Prostate gland (tissue), 2 donors: ENCODE measurements around the gene CANT1. TPM values are rescaled to one million over a fixed set of nuclear protein-coding genes. Genes with fewer than 3 reads are reported as not detected.

Experiments used
- DNase-seq: peaks from one replicate; pipeline ENCODE4 v3.0.0-alpha.2; 2019; ENCODE audit warnings: low spot score
- H3K27ac ChIP-seq, 2 donors: fragments of 200-600 bp; sonication (generic); 2 replicates each; pipeline ENCODE4 v1.5.1; 2017 to 2019
- H3K27me3 ChIP-seq: fragments of 200-600 bp; sonication (generic); replicated peaks from 2 replicates; pipeline ENCODE4 v1.5.1; 2019; ENCODE audit not compliant: insufficient read depth
- H3K36me3 ChIP-seq, 2 donors: fragments of 200-600 bp; sonication (generic); 1 replicate in 1 of 2; 2 replicates in 1 of 2; pipeline versions ENCODE4 v1.5.1 to v1.8.1; 2017 to 2019
- H3K4me1 ChIP-seq: fragments of 200-600 bp; sonication (generic); replicated peaks from 2 replicates; pipeline ENCODE4 v1.5.1; 2019
- H3K4me3 ChIP-seq, 2 donors: fragments of 200-600 bp; sonication (generic); 2 replicates each; pipeline ENCODE4 v1.5.1; 2017 to 2019
- H3K9me3 ChIP-seq: fragments of 200-600 bp; sonication (generic); 2 replicates; pipeline ENCODE4 v1.5.1; 2017
- POLR2A ChIP-seq: fragments of 450-650 bp; IDR thresholded peaks from one replicate; pipeline ENCODE4 v1.6.1; 2016; ENCODE audit warnings: antibody characterized with exemption, mild to moderate bottlenecking
- POLR2AphosphoS5 ChIP-seq: sonication (generic); formaldehyde crosslinking; IDR thresholded peaks from one replicate; pipeline ENCODE4 v1.6.1; 2017; ENCODE audit warnings: antibody characterized with exemption
- WGBS: methylation state at CpG from one replicate; pipeline ENCODE4 v1.1.5; 2018; 5-methylcytosine and 5-hydroxymethylcytosine counted together
- intact Hi-C: fragments of 100-400 bp; cut with DNase I; formaldehyde crosslinking; loops from one replicate; pipeline ENCODE4 v1.14.2; 2022
- total RNA-seq, 2 donors: library from RNA; depleted of rRNA; stranded (reverse); fragments of >200 nt; gene quantifications; one replicate each; pipeline ENCODE4 v1.1.0, GENCODE V29; 2016
- TF ChIP-seq, protein P1 (sequence below), 4 experiments: fragments of 200-600 bp in 2 of 4; fragments of 450-650 bp in 2 of 4; sonication (generic) in 2 of 4; IDR thresholded peaks; 1 replicate in 3 of 4; 2 replicates in 1 of 4; pipeline ENCODE4 v1.5.1; 2016 to 2019; ENCODE audit warnings: antibody characterized with exemption in 4 of 4, mild to moderate bottlenecking in 2 of 4, moderate library complexity in 2 of 4

CANT1 gene
- total RNA-seq, 2 donors from 2014 or later, result 89.7 to 201 TPM

DNA sequence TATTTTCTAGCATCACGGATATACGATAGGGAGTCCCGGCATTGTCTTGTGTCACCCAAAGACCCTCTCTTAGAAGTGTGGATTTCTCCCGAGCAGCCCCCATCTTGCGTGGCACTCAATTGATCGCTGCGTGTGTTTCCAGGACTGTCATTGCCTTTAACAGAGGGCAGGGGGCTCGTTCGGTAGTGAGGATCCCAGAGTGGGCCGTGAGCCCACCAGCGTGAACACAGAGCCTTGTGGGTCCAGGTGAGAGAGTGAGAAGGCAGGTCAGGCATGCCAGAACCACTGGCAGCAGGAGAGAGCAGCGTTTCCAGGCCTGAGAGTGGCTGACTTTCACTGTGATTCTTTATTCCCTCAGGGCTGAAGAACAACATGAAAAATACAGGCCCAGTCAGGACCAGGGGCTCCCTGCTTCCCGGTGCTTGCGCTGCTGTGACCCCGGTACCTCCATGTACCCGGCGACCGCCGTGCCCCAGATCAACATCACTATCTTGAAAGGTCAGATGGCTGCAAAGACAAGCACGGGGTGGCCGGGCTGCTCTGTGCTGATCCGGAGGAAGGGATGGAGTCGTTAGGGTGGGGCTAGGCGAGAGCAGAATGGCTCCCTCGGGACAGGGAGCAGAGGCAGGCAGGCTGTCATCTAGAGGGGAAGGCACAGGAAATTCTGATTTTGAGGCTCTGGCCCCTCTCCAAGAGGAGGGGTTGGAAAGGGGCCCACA, 36.8 kb upstream of the CANT1 start:
- WGBS, result 69% methylated on average over 25 of the region's 25 CpGs
- TF ChIP-seq POLR2AphosphoS5, result no peak
- TF ChIP-seq, protein P1, sequence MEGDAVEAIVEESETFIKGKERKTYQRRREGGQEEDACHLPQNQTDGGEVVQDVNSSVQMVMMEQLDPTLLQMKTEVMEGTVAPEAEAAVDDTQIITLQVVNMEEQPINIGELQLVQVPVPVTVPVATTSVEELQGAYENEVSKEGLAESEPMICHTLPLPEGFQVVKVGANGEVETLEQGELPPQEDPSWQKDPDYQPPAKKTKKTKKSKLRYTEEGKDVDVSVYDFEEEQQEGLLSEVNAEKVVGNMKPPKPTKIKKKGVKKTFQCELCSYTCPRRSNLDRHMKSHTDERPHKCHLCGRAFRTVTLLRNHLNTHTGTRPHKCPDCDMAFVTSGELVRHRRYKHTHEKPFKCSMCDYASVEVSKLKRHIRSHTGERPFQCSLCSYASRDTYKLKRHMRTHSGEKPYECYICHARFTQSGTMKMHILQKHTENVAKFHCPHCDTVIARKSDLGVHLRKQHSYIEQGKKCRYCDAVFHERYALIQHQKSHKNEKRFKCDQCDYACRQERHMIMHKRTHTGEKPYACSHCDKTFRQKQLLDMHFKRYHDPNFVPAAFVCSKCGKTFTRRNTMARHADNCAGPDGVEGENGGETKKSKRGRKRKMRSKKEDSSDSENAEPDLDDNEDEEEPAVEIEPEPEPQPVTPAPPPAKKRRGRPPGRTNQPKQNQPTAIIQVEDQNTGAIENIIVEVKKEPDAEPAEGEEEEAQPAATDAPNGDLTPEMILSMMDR (IDR thresholded peaks at IDR 0.05), result no peak
- TF ChIP-seq POLR2A, result no peak
- DNase-seq, result no peak
- H3K9me3 ChIP-seq, result no peaks in the 10 kb centered on the region
- H3K4me3 ChIP-seq, result no peak overlapping the region
- no peaks in the 10 kb centered on the region for H3K36me3 ChIP-seq
- no peaks in the 10 kb centered on the region for H3K27me3 ChIP-seq
- peak overlapping the region in 1 of 2 donors; percentile 31 for H3K27ac ChIP-seq
- no peaks in the 10 kb centered on the region for H3K4me1 ChIP-seq
- intact Hi-C loops, result loop anchor here (5.0 kb wide), 1 partner anchor 346 kb away; no protein-coding TSS in a partner anchor

DNA sequence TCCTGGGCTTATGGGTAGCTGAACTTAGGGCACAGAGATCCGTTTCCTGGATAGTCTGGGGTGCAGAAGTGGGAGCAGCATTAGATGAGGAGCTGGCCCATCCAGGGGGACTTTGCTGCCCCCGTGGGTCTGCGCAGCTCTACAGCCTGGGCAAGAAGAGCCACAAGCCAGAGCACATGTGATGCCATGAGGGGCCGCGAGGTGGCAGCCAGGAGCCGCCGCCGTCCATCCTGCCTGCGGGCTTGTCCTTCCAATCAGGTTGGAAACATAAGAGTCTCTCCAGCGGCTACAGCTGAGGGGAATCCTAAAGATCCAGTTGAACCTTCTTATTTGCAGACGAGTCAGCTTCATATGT, 36.3 kb upstream of the CANT1 start:
- TF ChIP-seq, protein P1 (IDR thresholded peaks at IDR 0.05), result peak; percentile 78 to 92 (median 86)
- TF ChIP-seq POLR2A (no peak), POLR2AphosphoS5 (peak; percentile 45)
- 4% methylated on average over 11 of the region's 11 CpGs for WGBS
- no peaks in the 10 kb centered on the region for H3K27me3 ChIP-seq
- intact Hi-C loops, result loop anchor here (5.0 kb wide), 1 partner anchor 346 kb away; no protein-coding TSS in a partner anchor
- H3K4me3 ChIP-seq, result no peak overlapping the region
- no peaks in the 10 kb centered on the region for H3K36me3 ChIP-seq
- H3K9me3 ChIP-seq, result no peaks in the 10 kb centered on the region
- H3K27ac ChIP-seq, result peak overlapping the region in 1 of 2 donors; percentile 31
- peak; percentile 68 for DNase-seq
- H3K4me1 ChIP-seq, result no peaks in the 10 kb centered on the region

DNA sequence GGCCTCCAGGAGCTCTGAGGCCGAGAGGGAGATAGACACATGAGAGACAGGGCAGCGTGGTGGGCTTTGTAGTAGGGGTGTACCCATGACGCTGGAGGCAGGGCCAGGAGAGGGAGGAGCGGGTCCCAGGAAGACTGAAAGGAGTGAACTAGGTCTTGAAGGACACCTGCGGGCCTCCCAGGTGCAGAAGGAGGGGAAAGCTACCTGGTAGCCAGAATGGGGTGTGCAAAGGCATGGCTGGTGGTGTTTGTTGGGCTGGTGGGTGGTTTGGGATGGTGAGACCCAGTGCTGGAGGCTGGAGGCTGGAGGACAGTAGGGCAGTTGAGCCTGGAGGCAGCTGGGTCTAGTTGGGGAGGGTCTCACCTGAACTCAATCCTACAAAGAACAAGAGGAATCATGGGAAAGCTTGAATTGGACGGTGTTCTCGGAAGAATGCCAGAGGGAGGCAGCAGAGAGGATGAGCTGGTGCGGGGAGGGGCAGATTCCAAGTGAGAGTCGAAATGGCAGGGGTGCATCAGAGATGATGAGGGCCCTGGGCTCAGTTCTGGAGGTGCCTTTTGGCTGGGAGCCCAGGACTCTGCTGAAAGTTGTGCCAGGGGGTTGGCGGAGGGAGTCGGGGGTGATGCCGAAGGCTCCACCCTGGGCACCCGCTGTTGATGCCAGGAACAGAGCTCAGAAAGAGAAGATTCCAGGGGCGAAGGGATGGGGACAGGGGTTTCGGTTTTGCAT, 35.6 kb upstream of the CANT1 start:
- no peak overlapping the region for H3K27ac ChIP-seq
- H3K36me3 ChIP-seq, result no peaks in the 10 kb centered on the region
- 72% methylated on average over 15 of the region's 15 CpGs for WGBS
- H3K4me1 ChIP-seq, result no peaks in the 10 kb centered on the region
- H3K9me3 ChIP-seq, result no peaks in the 10 kb centered on the region
- TF ChIP-seq POLR2A, result no peak
- no peak for TF ChIP-seq POLR2AphosphoS5
- TF ChIP-seq, protein P1 (IDR thresholded peaks at IDR 0.05), result no peak
- H3K4me3 ChIP-seq, result no peak overlapping the region
- intact Hi-C loops, result loop anchor here (5.0 kb wide), 1 partner anchor 347 kb away; no protein-coding TSS in a partner anchor
- no peak for DNase-seq
- H3K27me3 ChIP-seq, result no peaks in the 10 kb centered on the region

DNA sequence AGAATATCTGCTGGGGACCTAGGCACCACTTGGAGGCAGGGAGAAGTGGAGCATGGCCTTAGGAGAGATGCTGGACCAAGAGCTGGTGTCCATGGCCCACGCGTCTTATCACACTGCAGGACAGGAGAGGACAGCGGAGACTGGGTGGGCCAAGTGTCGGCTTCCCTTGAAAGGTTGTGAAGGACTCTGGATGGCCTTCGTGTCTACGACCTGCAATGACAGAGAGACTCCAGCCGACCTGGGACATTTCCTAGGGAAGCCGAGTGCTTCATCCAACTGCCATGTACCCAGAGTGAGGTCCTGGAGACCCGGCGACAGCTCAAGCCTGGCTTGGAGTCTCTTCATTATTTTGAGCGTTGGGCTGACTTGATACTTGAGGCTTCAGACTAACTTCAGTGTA, 34.9 kb upstream of the CANT1 start:
- WGBS, result 95% methylated on average over 11 of the region's 11 CpGs
- Histone ChIP-seq H3K27me3 (no peaks in the 10 kb centered on the region), H3K4me1 (no peaks in the 10 kb centered on the region), H3K4me3 (no peak overlapping the region), H3K9me3 (no peaks in the 10 kb centered on the region), H3K36me3 (no peaks in the 10 kb centered on the region), H3K27ac (no peak overlapping the region)
- intact Hi-C loops, result no loop called here
- DNase-seq, result no peak
- TF ChIP-seq POLR2A (no peak), POLR2AphosphoS5 (no peak)
- TF ChIP-seq, protein P1 (IDR thresholded peaks at IDR 0.05), result no peak
